NCI-H146 treated with DMSO at 0.1 percent for 48 hours (cell line): ENCODE results near the gene ATL3.
"Not testable (repeated sequence)": the region's sequence is repeated elsewhere in the genome, so short reads cannot be mapped to it uniquely, and the experiment has no call there.

Experiments
- DNase-seq: peaks from one replicate; lab custom pipeline; 2025; ENCODE audit not compliant: unreplicated experiment; lab: John Stamatoyannopoulos, UW

The ATL3 gene, protein sequence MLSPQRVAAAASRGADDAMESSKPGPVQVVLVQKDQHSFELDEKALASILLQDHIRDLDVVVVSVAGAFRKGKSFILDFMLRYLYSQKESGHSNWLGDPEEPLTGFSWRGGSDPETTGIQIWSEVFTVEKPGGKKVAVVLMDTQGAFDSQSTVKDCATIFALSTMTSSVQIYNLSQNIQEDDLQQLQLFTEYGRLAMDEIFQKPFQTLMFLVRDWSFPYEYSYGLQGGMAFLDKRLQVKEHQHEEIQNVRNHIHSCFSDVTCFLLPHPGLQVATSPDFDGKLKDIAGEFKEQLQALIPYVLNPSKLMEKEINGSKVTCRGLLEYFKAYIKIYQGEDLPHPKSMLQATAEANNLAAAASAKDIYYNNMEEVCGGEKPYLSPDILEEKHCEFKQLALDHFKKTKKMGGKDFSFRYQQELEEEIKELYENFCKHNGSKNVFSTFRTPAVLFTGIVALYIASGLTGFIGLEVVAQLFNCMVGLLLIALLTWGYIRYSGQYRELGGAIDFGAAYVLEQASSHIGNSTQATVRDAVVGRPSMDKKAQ

DNA sequence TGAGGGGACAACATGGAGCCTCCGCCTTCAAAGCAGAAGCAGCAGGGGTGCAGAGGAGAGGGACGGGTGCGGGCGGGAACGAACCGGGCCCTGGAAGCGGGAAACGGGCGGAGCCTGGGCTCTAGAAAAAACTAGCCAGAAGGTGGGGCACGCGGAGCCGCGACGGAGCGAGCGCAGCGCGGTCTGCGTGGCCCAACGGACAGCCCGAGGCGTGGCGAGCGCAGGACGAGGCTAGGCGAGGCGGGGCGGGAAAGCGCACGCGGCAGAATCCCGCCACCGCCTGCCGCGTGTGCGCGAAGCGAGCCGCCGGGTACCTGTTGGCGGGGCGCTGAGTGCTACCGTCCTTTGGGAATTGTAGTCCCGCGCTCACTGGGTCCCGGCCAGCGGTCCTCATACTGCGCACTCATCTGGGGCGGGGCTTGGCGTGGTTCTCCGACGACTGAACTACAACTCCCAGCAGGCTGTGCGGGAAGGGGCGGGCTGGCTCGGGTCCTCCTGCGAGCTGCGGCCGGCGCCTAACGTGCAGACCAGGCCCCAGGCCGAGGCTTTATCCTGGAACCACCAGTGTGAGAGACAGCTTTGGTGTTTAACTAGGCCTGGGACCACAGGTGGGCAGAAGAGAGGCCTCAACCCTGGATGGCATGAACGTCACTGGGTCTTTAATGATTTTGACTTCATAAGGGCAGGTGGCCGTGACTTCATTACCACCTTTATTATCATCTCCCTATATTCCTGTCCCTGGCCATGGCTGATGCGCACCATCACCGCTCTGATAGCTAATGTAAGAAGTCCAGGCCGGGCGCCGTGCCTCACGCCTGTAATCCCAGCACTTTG, at the start of gene ATL3:
Gene ATL3 (minus strand): TSS at position 55 of the 834 bp plus-strand sequence. CDS start 41 bp downstream, at position 14.
- DNase-seq: peak; percentile 93

DNA sequence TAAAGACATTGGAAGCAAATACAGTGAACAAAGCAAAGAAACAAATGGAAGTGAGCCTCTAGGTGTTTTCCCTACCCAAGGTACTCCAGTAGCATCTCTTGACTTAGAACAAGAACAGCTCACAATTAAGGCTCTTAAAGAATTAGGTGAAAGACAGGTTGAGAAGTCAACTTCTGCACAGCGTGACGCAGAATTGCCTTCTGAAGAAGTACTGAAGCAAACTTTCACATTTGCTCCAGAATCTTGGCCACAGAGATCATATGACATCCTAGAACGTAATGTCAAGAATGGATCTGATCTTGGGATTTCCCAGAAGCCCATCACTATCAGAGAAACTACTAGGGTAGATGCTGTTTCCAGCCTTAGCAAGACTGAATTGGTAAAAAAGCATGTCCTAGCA, 49.4 kb upstream of the ATL3 start:
- no peak for DNase-seq

DNA sequence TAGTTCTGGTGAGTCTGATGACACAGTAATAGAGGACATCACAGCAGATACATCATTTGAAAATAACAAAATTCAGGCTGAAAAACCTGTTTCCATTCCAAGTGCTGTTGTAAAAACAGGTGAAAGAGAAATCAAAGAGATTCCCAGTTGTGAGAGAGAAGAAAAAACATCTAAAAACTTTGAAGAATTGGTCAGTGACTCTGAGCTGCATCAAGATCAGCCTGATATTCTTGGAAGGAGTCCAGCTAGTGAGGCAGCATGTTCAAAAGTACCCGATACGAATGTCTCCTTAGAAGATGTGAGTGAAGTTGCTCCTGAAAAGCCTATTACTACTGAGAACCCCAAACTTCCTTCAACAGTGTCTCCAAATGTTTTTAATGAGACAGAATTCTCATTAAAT, 48.8 kb upstream of the ATL3 start:
- no peak for DNase-seq

DNA sequence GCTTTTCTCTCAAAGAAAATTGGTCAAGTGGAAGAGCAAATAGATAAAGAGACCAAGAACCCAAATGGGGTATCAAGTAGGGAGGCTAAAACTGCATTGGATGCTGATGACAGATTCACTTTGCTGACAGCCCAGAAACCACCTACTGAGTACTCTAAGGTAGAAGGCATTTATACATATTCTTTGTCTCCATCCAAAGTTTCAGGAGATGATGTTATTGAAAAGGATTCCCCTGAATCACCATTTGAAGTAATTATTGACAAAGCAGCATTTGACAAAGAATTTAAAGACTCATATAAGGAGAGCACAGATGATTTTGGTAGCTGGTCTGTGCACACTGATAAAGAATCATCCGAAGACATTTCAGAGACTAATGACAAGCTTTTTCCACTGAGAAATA, 47.8 kb upstream of the ATL3 start:
- no peak for DNase-seq

DNA sequence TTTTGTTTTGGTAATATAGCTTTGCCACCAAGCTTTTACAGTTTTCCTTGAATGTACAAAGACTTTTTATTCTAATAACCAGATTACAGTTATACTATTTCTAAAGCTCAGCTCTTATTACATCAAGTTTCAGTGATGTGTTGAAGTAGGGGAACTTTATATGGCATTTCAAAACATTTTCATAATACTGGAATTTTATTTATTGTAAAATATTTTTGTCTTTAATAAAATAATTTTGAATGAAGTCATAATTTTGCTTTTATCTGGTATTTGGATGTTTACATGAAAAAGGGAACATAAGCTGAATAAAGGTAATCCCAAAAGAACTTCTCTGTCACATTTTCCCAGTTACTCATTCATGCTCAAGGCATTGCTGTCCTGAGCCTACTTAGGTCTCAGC, 44.9 kb upstream of the ATL3 start:
- DNase-seq: no peak

DNA sequence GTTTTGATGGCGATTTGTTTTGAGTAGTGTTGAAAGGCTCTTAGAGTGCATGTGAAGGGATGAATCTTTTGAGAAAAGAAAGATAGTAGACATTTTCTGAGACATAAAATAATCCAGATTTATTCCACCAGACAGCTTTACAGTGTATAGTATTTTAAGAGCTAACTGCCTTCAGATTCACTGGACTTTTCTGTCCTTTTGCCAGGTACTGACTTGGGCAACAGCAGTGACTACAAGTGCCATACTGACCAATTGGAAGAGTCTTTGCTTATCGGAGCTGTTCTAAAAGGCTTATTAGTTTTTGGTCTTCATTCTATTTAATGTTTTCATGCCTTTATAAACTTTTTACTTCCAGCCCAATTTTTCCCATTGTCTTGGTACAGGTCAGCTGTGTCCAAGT, 42.6 kb upstream of the ATL3 start:
- no peak for DNase-seq

DNA sequence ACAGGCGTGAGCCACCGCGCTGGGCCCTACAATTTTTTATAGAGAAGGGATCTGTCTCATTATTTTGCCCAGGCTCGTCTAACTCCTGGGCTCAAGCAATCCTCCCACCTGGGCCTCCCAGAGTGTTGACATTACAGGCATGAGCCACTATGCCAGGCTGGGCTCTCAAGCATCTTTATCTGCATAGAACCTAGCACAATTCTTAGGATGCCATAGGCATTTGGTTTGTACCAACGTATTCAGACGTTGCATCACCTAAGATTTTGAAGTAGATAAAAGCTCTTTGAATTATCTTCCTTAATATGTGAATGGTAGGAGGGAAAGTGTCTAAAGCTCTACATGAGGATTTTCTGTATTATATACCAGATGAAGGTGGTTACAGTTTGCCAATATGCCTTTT, 40.7 kb upstream of the ATL3 start:
- no peak for DNase-seq

DNA sequence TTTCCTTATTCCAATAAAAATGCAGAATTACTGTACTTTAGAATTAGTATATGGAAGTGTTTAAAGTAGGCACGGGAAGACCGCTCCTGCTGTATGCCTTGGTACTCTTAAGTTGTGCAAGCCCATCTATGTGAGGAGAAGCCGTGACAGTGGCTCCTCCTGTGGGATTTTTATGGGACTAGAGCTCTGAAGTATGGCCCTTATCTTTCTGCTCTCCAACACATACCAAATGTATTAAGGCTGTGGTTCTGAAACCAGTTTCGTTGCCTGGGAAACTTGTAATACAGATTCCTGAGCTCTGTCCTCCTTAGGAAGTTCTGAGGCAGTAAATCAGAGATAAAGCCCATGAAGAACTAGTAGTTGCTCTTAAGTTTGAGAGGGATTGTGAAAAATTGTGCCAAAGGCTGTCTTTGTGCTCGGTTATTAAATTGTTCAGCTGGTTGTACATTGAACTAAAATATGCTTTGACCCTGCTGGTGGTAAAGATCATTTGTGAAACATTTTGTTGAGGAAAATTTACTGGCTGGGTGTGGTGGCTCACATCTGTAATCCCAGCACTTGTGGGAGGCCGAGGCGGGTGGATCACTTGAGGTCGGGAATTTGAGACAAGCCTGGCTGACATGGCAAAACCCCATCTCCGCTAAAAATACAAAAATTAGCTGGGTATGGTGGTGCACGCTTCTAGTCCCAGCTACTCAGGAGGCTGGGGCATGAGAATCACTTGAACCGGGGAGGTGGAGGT, 39.5 kb upstream of the ATL3 start:
- DNase-seq: no peak

DNA sequence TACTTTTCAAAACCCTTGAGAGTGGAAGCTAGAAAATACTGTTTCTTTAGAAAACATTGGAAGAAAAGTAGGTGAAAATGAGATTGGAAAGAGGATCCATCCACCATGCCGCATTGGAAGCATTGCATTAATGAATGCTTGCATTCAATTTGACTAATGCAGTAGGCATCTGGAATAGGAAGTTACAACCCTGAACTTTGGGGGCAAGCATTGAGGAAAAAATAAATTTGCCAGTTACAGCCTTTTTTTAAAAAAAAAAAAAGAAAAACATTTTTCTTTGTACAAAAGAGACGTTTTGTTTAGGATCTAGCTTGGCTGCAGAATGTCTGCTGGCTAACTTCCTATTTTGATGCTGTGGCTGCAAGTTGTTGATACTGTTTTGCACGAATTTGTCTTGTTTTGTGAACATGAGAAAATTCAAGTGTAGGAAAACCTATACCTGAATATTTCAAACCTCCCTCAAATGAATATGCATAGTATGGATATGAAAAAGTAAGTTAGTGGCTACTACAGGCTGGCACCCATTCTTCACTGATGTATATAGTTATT, 38.2 kb upstream of the ATL3 start:
- DNase-seq: no peak

DNA sequence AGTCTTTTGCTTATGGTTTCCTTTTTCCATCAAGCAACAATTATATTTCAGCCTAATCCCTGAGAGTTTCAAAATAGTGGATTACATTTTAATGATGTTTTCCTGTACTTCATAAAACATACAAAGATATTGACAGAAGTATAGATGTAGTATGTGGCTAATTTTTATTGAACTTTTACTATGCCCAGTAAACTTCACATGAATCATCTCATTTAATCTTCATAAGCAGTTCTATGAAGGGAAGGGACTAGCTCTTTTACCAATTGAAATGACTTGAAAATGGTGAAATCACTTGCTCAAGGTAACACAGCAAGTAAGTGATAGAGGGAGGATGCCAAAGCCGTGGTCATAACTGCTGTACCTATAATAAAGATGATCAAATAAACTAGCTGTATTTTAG, 37.6 kb upstream of the ATL3 start:
- DNase-seq: no peak

DNA sequence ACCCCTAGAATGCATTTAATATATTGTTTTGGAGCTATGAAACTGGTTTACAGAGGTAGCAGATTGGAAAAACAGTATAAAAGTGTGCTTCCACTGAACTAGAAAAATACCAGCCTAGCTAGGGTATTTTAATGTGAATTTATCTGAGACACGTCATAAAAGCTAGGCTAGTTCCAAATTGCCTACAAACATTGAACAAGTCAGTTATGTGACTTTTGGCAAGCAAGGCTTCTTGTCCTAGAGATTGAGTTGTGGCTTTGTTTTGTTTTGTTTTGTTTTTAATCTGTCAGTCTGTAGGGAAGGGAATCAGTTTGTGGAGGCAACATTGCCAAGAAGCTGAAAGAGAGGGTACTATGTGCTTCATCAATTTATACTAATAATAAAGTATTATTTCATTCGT, 34.4 kb upstream of the ATL3 start:
- DNase-seq: no peak

DNA sequence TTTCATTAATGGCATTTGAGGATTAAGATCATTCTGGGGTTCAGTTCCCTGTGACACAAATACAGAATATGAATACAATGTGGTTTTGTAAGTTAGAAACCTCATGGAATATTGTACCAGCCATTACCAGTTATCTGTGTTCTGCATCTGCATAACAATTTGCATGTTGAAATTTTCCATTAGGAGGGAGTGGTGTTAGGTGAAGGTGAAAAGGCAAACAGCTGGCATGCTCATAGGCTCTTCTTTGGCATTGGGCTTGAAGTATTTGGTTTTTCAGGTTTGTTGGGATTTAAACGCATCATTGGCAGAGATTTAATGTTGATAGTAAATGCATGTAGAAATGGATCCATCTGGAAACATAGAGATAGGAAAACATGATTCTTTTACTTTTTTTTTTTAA, 28.7 kb upstream of the ATL3 start:
- no peak for DNase-seq

DNA sequence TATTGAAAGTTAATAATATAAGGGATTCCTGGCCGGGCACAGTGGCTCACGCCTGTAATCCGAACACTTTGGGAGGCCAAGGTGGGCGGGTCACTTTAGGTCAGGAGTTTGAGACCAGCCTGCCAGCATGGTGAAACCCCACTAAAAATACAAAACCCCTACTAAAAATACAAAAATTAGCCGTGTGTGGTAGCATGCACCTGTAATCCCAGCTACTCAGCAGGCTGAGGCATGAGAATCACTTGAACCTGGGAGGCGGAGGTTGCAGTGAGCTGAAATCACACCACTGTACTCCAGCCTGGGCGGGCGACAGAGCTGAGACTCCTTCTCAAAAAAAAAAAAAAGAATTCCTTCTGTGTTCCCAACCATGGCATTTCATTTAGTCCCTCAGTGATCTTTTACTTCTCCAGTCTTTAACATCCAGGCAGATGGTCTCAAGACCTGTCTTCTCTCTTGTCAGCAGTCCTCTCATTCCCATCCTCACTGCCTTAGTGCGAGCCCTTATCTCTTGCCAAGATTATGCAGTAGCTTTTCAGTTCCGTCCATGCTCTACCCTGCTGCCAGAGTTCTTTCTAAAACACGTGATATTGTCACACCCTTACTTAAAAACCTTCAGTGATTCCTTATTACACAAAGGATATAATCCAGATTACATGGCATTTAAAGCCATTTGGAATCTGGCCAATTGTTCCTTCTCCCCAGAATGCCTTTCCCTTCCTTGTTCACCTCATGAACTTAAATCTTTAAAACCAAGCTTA, 28.0 kb upstream of the ATL3 start:
- no peak for DNase-seq

DNA sequence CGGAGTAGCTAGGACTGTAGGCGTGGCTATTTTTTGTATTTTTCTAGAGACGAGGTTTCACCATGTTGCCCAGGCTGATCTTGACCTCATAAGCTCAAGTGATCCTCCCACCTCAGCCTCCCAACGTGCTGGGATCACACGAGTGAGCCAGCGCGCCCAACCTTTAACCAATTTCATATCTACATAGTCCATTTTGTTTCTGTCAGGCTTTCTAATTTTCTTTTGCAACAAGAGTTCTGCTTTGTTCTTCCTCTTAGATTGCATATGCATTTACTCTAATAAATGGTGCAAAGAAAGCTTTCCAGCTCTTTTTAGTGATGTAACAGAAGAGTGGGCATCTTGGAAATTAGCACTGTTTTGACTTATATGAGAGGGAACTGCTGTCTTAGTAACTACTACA, 23.4 kb upstream of the ATL3 start:
- no peak for DNase-seq

DNA sequence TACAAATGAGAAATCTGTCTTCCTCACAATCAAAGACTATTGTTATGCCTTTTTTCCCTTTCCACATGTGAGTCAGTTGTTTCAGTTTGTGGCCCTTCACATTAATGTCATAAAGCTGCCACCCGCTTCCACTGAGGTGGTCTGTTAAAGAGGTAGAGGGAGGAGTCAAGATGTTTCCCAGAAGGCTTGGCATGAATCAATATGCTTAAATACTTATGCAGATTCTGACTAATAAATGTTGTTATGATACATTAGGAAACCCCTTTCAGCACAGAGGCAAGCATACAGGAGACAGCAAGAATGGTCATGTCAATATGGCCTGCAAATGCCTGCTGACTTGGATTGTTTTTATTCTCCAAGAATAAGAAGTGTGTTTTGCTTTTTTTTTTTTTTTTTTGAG, 16.7 kb upstream of the ATL3 start:
- no peak for DNase-seq

DNA sequence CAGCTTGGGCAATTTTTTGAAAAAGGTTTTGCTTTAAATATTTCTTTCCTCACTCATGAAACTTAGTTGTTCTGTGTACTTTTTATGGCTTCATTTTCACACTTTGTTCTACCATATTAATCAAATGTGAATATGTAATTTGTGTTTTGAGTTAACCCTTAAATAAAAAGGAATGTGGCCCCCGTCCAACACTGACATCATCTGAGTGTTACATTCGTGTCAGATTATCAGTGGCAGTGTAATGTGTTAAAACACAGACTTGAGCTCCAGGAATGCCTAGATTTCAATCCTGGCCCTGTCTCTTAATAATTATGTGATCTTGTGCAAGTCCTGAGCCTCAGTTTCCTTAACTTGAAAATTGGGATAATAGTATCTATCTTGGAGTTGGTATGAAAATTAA, 15.8 kb upstream of the ATL3 start:
- DNase-seq: no peak

DNA sequence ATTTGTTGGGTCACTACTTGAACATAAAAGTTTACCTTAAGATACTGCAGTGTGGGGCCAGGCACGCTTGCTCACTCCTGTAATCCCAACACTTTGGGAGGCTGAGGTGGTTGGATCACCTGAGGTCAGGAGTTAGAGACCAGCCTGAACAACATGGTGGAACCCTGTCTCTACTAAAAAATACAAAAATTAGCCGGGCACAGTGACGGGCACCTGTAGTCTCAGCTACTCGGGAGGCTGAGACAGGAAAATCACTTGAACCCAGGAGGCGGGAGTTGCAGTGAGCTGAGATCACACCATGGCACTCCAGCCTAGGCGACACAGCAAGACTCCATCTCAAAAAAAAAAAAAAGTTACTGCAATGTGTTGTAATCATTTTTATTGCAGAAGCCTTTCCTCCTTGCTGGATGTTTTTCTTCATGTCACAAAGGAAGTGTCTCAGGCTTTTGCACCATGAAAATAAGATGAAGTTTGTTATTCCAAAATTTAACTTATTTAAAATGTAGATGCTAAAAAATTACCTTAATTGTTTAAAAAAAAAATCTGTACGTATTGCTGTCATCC, 14.1 kb upstream of the ATL3 start:
- not testable (repeated sequence) for DNase-seq

DNA sequence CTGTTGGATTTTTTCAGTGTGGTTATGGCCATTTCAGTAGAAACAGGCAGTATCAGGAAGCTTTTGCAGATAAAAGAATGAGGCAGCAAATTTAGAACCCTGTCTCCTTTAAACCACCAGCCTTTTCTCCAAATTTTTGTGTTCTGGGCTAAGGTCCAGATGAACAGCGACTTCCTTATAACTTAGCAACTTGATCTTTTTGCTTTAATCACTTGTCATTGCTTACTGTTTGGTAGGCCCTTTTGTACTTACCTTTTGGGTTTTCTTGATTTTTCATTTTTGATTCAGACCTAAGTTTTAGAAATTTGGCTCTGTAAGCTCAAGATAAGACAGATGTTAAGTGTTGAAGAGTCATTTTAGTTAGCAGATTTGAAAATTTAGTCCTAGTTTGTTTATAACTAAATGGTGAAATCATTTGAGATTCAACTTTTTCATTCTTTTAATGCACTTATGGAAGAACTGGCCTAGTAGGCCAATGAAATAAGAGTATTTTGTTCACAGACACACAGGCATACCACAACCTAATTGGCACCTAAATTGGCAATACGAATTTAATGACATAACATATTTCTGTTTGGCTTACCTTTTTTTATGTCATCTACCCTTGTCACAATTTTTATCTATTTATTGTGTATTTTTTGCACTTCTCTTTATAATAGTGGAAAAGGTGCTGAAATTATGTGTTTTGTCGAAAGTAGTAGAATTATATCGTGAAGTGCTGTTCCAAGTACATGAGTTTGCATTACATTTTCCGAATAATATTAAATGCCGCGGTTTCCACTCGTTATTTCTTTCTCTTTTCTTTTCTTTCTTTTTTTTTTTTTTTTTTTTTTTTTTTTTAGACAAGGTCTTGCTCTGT, 12.2 kb upstream of the ATL3 start:
- DNase-seq: no peak
